ENCODE data around the gene HCFC1R1.
"Not testable (repeated sequence)": the region's sequence is repeated elsewhere in the genome, so short reads cannot be mapped to it uniquely, and the experiment has no call there.

Gene HCFC1R1

GRCh38 chr16:3057181-3058138 lies 33.7 kb upstream of the HCFC1R1 start:
- DNase-seq (ENCODE audit: low spot score) = no peak

DNA sequence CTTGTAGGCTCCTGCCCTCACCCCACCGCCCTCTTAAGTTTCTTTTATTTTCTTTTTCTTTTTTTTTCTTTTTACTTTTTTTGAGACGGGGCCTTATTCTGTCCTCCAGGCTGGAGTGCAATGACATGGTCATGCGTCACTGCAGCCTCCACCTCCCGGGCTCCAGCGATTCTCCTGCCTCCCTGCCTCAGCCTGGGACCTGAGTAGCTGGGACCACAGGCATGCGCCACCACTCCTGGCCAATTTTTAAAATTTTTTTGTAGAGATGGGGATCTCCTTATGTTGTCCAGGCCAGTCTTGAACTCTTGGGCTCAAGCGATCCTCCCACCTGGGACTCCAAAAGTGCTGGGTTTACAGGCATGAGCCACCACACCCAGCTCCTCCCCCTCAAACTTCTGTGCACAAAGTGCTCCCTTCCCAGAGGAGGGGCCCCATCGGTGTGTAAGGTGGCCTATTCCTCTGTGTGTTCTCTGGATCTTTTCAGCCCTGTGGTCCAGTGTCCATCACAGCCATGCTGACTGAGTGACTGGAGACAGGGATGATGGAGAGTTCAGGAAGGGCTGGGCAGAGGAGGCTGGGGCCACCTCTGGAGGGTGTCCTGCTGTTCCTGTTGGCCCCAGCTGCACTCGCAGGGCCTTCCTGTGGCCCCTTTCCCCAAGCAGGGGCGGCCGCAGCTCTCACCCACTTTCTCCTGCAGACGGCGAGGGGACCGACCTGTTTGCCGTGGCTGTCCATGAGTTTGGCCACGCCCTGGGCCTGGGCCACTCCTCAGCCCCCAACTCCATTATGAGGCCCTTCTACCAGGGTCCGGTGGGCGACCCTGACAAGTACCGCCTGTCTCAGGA lies 32.8 kb upstream of the HCFC1R1 start:
- DNase-seq (ENCODE audit: low spot score) = no peak

DNA sequence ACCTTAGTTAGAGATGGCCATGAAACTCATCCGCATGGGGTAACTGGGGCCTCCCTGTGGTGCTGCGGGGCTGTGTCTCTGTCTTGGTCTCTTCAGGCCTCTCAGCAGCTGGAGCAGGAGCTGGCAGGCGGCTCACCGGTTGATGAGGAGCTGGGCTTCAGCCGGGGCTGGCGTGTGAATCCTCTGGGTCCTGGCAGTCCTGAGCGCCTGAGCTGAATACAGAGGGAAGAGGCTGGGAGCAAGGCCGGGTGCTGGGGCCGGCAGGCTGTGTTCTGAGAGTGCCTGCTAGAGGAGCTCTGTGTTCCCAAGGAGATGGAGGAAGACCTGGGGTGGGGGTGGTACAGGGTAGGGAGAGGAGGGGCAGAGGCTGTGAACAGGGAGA lies 32.0 kb upstream of the HCFC1R1 start:
- DNase-seq (ENCODE audit: low spot score) = not testable (repeated sequence)

GRCh38 chr16:3054965-3055733 lies 31.4 kb upstream of the HCFC1R1 start:
- DNase-seq (ENCODE audit: low spot score) = no peak

GRCh38 chr16:3053330-3053710 lies 29.6 kb upstream of the HCFC1R1 start:
- not testable (repeated sequence) for DNase-seq (ENCODE audit: low spot score)

GRCh38 chr16:3052571-3053329 lies 29.0 kb upstream of the HCFC1R1 start:
- DNase-seq (ENCODE audit: low spot score) = not testable (repeated sequence)

DNA sequence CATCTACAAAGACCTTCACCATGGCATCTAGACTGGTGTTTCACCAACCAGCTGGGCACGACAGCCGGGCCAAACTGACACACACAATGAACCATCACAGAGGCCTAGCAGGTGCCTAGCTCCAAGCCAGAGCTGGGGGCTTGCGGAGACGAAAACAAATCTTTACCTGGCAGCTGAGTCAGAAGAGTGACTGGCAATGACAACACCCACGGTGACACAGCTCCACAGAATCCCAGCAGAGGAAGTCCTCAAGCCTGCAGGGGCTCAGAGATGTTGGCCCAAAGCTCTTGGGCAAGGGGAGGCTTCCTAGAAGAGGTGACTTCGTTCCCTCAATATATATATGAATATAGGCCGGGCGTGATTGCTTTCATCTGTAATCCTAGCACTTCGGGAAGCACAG lies 27.8 kb upstream of the HCFC1R1 start:
- no peak for DNase-seq (ENCODE audit: low spot score)

- no peak for DNase-seq (ENCODE audit: low spot score)
Observed at GRCh38 chr16:3051009-3051408, 27.3 kb upstream of the HCFC1R1 start.

GRCh38 chr16:3050487-3050886 lies 26.7 kb upstream of the HCFC1R1 start:
- DNase-seq (ENCODE audit: low spot score) = no peak

DNA sequence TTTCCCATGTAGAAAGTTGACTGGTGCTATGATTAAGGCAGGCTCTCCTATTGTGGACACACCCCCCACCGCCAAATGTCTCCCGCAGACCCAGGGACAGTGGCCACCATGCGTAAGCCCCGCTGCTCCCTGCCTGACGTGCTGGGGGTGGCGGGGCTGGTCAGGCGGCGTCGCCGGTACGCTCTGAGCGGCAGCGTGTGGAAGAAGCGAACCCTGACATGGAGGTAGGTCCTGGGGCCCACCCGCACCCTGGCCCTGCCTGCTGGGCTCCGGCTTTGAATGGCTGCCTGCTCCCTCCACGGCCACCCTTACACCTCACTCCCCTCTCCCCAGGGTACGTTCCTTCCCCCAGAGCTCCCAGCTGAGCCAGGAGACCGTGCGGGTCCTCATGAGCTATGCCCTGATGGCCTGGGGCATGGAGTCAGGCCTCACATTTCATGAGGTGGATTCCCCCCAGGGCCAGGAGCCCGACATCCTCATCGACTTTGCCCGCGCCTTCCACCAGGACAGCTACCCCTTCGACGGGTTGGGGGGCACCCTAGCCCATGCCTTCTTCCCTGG lies 26.3 kb upstream of the HCFC1R1 start:
- DNase-seq (ENCODE audit: low spot score) = no peak

- DNase-seq (ENCODE audit: low spot score) = no peak
Observed at GRCh38 chr16:3047387-3047720, 23.6 kb upstream of the HCFC1R1 start.

DNA sequence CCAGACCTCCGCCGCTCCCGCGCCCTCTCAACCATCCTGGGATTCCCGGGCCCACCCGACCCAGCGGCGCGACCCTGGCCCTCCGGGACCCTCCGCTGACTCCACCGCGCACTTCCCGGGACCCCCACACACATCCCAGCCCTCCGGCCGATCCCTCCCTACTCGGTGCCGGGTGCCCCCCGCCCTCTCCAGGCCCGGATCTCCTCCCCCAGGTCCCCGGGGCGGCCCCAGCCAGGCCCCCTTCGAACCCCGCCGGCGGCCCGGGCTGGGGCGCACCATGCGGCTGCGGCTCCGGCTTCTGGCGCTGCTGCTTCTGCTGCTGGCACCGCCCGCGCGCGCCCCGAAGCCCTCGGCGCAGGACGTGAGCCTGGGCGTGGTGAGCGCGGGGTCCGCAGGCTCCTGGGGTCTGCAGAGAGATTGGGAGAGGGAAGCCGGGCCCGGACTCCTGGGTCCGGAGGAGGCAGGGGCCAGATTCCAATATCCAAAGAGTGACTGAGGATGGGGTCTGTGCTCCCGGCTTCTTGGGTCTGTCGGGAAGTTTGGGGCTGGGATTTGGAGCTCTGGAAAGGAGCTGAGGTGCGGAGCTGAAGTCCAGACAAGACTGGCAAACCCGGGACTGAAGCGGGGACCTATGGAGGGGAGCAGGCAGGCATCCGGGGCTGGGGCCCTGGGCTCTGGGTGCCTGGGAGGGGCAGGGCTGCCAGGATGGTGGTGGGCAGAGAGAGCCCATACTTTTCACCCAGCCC lies 23.1 kb upstream of the HCFC1R1 start:
- DNase-seq (ENCODE audit: low spot score) = no peak

DNA sequence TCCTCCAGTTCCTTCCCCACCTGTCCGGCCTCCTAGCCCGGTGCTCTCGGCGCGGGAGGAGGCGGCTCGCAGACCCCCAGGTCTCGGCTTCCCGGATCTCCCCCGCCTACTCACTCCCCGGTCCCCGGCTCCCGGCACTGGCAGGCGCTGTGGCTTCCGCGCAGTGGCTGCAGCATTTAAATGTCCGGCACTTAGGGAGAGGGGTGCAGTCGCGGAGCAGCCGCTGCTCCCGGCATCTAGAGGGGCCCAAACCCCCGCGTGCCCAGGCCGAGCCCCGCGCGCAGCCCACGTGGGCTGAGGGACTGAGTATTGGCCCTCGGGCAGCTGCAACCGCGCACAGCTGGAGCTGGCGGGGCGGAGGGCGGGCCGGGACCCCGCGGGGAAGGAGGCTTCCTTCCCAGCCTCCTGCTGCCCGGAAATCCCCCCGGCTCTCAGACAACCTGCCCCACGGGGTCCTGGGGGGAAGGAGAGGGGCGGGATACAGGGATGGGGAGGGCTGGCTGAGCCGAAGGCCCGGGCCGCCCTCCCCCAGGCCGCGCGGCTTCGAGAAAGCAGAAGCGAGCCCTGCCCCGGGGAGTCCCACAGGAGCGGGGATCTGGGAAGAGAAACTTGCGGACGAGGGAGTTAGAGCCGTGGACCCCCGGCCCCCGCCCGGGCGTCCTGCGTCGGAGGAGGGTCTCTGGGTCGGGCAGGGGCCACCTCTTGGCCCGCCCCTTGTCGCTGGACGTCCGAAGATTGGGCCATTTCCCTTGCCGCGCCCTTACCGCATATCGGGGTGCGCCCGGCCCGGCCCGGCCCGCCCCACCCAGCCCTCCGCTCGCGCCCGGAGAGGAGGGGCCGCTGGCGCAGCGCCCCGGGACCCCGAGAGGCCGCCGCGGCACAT lies 22.3 kb upstream of the HCFC1R1 start, which contains the start of gene MMP25:
TSS of gene MMP25 (plus strand) at position 804 of the 883 bp plus-strand sequence. CDS start 357 bp downstream, outside the sequence.
- DNase-seq (ENCODE audit: low spot score) = no peak

DNA sequence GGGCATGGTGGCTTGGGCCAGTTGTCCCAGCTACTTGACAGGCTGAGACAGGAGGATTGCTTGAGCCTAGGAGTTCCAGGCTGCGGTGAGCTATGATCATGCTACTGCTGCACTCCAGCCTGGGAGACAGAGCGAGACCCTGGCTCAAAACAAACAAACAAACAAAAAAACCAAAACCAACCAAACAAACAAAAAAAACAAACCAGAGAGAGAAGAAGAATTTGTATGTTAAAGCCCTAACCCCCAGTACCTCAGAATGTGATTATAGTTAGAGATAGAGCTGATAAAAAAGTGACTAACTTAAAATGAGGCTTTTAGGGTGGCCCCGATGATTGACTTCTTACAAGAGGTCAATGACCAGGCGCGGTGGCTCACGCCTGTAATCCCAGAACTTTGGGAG lies 21.0 kb upstream of the HCFC1R1 start:
- DNase-seq (ENCODE audit: low spot score) = no peak

GRCh38 chr16:3042376-3042775 lies 18.6 kb upstream of the HCFC1R1 start:
- DNase-seq (ENCODE audit: low spot score) = no peak

DNA sequence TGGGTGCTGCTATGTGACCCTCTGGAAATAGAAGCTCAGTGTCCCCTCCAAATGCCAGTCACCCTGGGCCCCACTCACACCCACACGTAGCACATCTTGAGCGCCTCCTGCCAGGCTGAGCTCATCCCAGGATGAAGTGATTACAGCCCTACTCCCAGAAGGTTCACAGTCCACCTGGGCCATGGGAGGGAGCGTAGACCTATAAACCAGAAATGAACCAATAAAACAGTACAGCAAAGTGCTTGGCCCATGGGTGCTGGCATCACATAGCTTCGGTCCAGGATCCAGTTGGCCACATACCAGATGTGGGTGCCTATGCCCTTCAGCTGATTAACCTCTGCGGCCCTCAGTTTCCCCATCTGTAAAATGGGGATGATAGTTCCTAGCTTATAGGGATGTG lies 15.2 kb upstream of the HCFC1R1 start:
- DNase-seq (ENCODE audit: low spot score) = no peak

DNA sequence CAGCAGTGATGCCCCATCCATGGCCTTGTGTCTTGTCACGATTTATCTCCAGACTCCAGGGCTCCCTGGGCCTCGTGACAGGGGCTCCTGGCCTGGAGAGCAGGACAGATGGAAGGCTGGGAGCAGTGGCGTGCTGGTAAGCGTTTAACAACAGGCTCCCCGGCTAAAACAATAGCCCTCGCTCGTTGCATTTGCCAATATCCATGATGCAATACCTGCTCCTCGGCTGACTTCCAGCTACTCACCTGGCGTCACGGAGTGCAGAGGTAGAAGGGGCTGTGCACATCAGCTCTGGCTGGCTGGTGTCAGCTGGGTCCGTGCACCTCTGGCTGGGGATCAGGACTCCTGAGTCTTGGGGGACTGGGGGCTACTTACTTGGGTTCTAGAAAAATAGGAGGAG lies 14.5 kb upstream of the HCFC1R1 start:
- DNase-seq (ENCODE audit: low spot score) = no peak

- no peak for DNase-seq (ENCODE audit: low spot score)
Observed at GRCh38 chr16:3036726-3037315, 13.1 kb upstream of the HCFC1R1 start, which contains the start of gene BICDL2. Gene BICDL2 (minus strand): TSS chr16:3036944. CDS start chr16:3035496, 1,448 bp downstream.

Measured in Ammon's horn (tissue), 1 donor.